PC-9 (cell line): ENCODE measurements around the gene PFAS. TPM values are rescaled to one million over a fixed set of nuclear protein-coding genes. Genes with fewer than 3 reads are reported as not detected.

Experiments used
- BruUV-seq: library from RNA; stranded (reverse); fragments of 400-500 nt; replicated peaks from 2 replicates; lab custom pipeline; 2021; lab: Mats Ljungman, UMichigan
- CTCF ChIA-PET: fragments of 300-600 bp; sonication (Branson Sonifier 250); formaldehyde crosslinking; loops from one replicate; lab custom pipeline; 2022; ENCODE audit warnings: antibody characterized with exemption; lab: Charles Lee
- POLR2A ChIA-PET: fragments of 300-600 bp; sonication (Branson Sonifier 250); formaldehyde crosslinking; loops from one replicate; lab custom pipeline; 2022; ENCODE audit warnings: antibody characterized with exemption; ENCODE audit not compliant: unreplicated experiment; lab: Charles Lee
- DNase-seq, 2 experiments: peaks; one replicate each; pipeline versions ENCODE4 v3.0.0 to v3.0.0-alpha.2; 2015 to 2022; ENCODE audit warnings: mixed read lengths in 1 of 2
- H2AFZ ChIP-seq: fragments of 200-600 bp; sonication (generic); 2 replicates; pipeline ENCODE4 v1.8.1; 2017; ENCODE audit warnings: antibody characterized with exemption
- H3F3A ChIP-seq: fragments of 200-600 bp; sonication (generic); 2 replicates; pipeline ENCODE4 v1.8.1; 2017; ENCODE audit warnings: antibody characterized with exemption, mild to moderate bottlenecking, low read depth; ENCODE audit not compliant: insufficient read depth
- H3K27ac ChIP-seq: fragments of 200-600 bp; sonication (generic); 2 replicates; pipeline ENCODE4 v1.6.1; 2016; ENCODE audit warnings: mixed run types
- H3K27me3 ChIP-seq: fragments of 200-600 bp; sonication (generic); 2 replicates; pipeline ENCODE4 v1.6.1; 2016; ENCODE audit warnings: low read depth, mixed run types; ENCODE audit not compliant: insufficient read depth
- H3K36me3 ChIP-seq: fragments of 200-600 bp; sonication (generic); 2 replicates; pipeline ENCODE4 v1.6.1; 2016; ENCODE audit warnings: low read depth, mixed run types
- H3K4me1 ChIP-seq: fragments of 200-600 bp; sonication (generic); replicated peaks from 2 replicates; pipeline ENCODE4 v1.6.1; 2016; ENCODE audit warnings: mixed run types; ENCODE audit not compliant: insufficient read depth
- H3K4me2 ChIP-seq: fragments of 200-600 bp; sonication (generic); 2 replicates; pipeline ENCODE4 v1.6.1; 2017; ENCODE audit warnings: mixed run types
- H3K4me3 ChIP-seq: fragments of 200-600 bp; sonication (generic); 2 replicates; pipeline ENCODE4 v1.6.1; 2016; ENCODE audit warnings: mixed run types
- H3K79me2 ChIP-seq: fragments of 200-600 bp; sonication (generic); 2 replicates; pipeline ENCODE4 v1.6.1; 2017; ENCODE audit warnings: low read depth, mixed run types
- H3K9me2 ChIP-seq: fragments of 200-600 bp; sonication (generic); 2 replicates; pipeline ENCODE4 v1.8.1; 2017; ENCODE audit warnings: mild to moderate bottlenecking; ENCODE audit not compliant: insufficient read depth
- H3K9me3 ChIP-seq: fragments of 200-600 bp; sonication (generic); 2 replicates; pipeline ENCODE4 v1.8.1; 2016; ENCODE audit warnings: low read depth; ENCODE audit not compliant: insufficient read depth
- H4K20me1 ChIP-seq: fragments of 200-600 bp; sonication (generic); 2 replicates; pipeline ENCODE4 v1.8.1; 2017; ENCODE audit not compliant: insufficient read depth
- EZH2 ChIP-seq: fragments of 200-600 bp; sonication (generic); IDR thresholded peaks from 2 replicates; pipeline ENCODE4 v1.8.0; 2017; ENCODE audit warnings: antibody characterized with exemption, low read depth
- intact Hi-C: fragments of 100-400 bp; cut with micrococcal nuclease; formaldehyde crosslinking; loops from one replicate; pipeline ENCODE4 v1.10.0; 2022; ENCODE audit not compliant: unreplicated experiment
- total RNA-seq: library from RNA; stranded (reverse); gene quantifications from 2 replicates; pipeline ENCODE4 v1.2.3, GENCODE V29; 2021
- TF ChIP-seq, protein P1 (sequence below): fragments of 200-600 bp; sonication (generic); conservative IDR thresholded peaks from 2 replicates; pipeline ENCODE4 v1.6.1; 2017; ENCODE audit warnings: mixed run types, antibody characterized with exemption, mild to moderate bottlenecking, moderate library complexity

PFAS gene
- total RNA-seq, 1 experiment from 2014 or later, result 68.2 TPM

DNA sequence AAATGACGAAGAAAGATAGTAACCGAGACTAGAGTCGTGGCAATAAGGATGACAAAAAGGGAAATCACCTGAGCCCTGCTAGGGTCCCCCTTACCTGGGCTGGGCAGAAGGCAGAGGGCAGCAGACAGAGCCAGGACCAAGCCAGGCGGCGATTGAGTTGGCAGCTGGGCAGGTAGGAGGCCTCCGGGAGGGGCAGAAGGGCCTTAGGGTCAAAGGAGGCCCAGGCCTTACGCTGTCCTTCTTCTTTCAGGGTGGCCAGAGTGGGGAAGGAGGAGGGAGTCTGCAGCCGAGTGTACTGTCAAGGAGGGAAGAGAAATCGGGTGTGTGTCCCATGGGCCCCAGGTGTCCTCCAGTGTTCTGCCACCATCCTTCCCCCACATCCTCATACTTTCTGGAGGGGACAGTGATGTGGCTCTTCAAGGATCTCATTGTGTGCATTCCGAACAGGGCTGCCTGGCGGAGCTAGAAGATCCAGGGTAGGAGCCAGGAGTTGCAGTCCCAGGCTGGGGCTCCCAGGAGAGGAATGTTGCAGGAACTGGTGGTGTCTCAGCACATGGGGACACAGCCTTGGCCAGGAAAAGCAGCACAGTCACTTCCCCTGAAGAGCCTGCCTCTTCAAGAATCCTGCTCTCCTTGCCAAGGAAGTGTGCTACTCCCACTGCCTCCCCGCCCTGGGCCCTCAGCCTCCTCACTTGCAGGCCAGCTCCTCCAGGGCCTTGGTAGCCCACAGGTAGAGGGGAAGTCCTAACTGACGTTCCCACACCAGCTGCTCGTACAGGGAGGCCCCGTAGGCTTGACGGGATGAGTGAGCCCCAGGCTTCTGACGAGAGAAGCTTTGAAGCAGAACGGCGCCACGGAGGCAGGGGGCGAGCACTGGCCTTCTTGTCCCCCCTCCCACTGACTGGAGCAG lies 14.5 kb upstream of the PFAS start:
- intact Hi-C loops, result no loop called here
- H3K4me1 ChIP-seq, result no peaks in the 10 kb centered on the region
- no peaks in the 10 kb centered on the region for H3F3A ChIP-seq
- DNase-seq, result no peak
- H3K4me2 ChIP-seq, result no peak overlapping the region
- H4K20me1 ChIP-seq, result no peaks in the 10 kb centered on the region
- no peaks in the 10 kb centered on the region for H3K79me2 ChIP-seq
- no peak overlapping the region for H3K4me3 ChIP-seq
- ChIA-PET POLR2A (no interaction called here), CTCF (no interaction called here)
- no peaks in the 10 kb centered on the region for H3K9me2 ChIP-seq
- H3K27me3 ChIP-seq, result no peaks in the 10 kb centered on the region
- no peak for TF ChIP-seq EZH2
- TF ChIP-seq, protein P1, sequence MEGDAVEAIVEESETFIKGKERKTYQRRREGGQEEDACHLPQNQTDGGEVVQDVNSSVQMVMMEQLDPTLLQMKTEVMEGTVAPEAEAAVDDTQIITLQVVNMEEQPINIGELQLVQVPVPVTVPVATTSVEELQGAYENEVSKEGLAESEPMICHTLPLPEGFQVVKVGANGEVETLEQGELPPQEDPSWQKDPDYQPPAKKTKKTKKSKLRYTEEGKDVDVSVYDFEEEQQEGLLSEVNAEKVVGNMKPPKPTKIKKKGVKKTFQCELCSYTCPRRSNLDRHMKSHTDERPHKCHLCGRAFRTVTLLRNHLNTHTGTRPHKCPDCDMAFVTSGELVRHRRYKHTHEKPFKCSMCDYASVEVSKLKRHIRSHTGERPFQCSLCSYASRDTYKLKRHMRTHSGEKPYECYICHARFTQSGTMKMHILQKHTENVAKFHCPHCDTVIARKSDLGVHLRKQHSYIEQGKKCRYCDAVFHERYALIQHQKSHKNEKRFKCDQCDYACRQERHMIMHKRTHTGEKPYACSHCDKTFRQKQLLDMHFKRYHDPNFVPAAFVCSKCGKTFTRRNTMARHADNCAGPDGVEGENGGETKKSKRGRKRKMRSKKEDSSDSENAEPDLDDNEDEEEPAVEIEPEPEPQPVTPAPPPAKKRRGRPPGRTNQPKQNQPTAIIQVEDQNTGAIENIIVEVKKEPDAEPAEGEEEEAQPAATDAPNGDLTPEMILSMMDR, result no peak
- no peak overlapping the region for H2AFZ ChIP-seq
- no peak overlapping the region for H3K27ac ChIP-seq
- H3K36me3 ChIP-seq, result no peaks in the 10 kb centered on the region
- no TSS peak for BruUV-seq
- no peaks in the 10 kb centered on the region for H3K9me3 ChIP-seq

DNA sequence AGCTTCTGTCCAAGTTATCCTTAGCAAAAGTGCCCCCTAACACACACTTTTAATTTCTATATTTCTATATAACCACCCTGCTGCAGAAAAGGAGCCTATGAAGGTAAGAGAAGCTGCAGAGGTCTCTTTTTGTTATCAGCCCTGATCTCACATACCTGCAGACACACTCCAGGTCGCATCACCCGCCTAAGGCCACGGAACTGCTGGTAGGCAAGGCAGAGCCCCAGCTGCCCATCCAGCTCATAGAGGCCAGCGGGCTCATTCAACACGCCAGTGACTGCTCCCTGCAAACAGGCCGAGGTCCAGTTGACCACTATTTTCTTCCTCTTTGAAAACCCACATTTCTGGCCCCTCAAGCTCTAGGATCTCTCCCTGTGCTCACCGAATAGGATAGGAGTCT lies 13.4 kb upstream of the PFAS start:
- no peaks in the 10 kb centered on the region for H3K9me2 ChIP-seq
- no peaks in the 10 kb centered on the region for H4K20me1 ChIP-seq
- H3K4me1 ChIP-seq, result no peaks in the 10 kb centered on the region
- H3F3A ChIP-seq, result no peaks in the 10 kb centered on the region
- DNase-seq, result no peak
- ChIA-PET CTCF (no interaction called here), POLR2A (no interaction called here)
- no peaks in the 10 kb centered on the region for H3K79me2 ChIP-seq
- no TSS peak for BruUV-seq
- no peak overlapping the region for H3K4me2 ChIP-seq
- no peak overlapping the region for H2AFZ ChIP-seq
- no peaks in the 10 kb centered on the region for H3K9me3 ChIP-seq
- no peak overlapping the region for H3K27ac ChIP-seq
- H3K36me3 ChIP-seq, result no peaks in the 10 kb centered on the region
- intact Hi-C loops, result no loop called here
- H3K4me3 ChIP-seq, result no peak overlapping the region
- H3K27me3 ChIP-seq, result no peaks in the 10 kb centered on the region
- no peak for TF ChIP-seq EZH2
- TF ChIP-seq, protein P1, result no peak

DNA sequence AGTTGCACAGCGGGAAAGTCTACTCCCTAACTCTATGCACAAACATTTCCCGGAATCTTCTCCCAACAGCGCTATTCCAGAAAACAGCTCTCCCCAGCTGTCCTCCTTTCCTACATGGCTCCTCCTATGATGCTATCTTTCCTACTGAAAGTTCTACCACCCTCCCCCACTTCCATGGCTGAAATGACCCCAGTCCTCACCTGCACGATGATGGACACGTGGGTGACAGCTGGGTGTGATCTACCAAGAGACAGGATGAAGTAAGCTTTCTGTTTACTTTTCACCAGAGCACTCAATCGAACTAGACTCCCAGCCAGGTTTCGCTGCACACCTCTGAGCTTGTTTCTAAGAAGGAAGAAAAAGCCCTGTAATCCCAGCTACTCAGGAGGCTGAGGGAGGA lies 11.9 kb upstream of the PFAS start:
- no peaks in the 10 kb centered on the region for H3K9me2 ChIP-seq
- H2AFZ ChIP-seq, result no peak overlapping the region
- no peaks in the 10 kb centered on the region for H3K27me3 ChIP-seq
- no peak overlapping the region for H3K27ac ChIP-seq
- no peaks in the 10 kb centered on the region for H3K79me2 ChIP-seq
- no peak for DNase-seq
- H3F3A ChIP-seq, result no peaks in the 10 kb centered on the region
- no peaks in the 10 kb centered on the region for H4K20me1 ChIP-seq
- ChIA-PET POLR2A (no interaction called here), CTCF (no interaction called here)
- H3K9me3 ChIP-seq, result no peaks in the 10 kb centered on the region
- intact Hi-C loops, result no loop called here
- H3K4me3 ChIP-seq, result no peak overlapping the region
- no TSS peak for BruUV-seq
- no peak overlapping the region for H3K4me2 ChIP-seq
- TF ChIP-seq EZH2, result no peak
- no peaks in the 10 kb centered on the region for H3K36me3 ChIP-seq
- no peaks in the 10 kb centered on the region for H3K4me1 ChIP-seq
